Measurements from ENCODE around the gene ETNK2. TPM values are rescaled to one million over a fixed set of nuclear protein-coding genes. Genes with fewer than 3 reads are reported as not detected.

ETNK2 gene
- total and polyA plus RNA-seq, 2 of the 4 experiments (the other 2 are of a cell fraction), result 18.9 to 26.0 TPM

GRCh38 chr1:204180133-204180532 is 28.3 kb upstream of the ETNK2 start:
- DNase-seq (no peak), ATAC-seq (ENCODE audit: low read depth) (no peak)
- H3K9me1 ChIP-seq (ENCODE audit: insufficient read depth, low read length), result peaks cover 7% of the 10 kb centered on the region
- dilution Hi-C loops (cut with HindIII; ENCODE audit: low sequenced_read_pairs, unreplicated experiment) (no loop called here), in situ Hi-C loops (cut with MboI; ENCODE audit: low sequenced_read_pairs) (no loop called here), intact Hi-C loops (cut with micrococcal nuclease) (no loop called here)
- no peak overlapping the region for H3K27ac ChIP-seq (ENCODE audit: insufficient read depth, low read length)
- H4K20me1 ChIP-seq (ENCODE audit: insufficient read depth, low read length), result no peaks in the 10 kb centered on the region
- H2BK120ac ChIP-seq (ENCODE audit: low read depth, low read length), result no peak overlapping the region
- H4K5ac ChIP-seq (ENCODE audit: low read depth, low read length), result no peak overlapping the region
- no peaks in the 10 kb centered on the region for H3K79me1 ChIP-seq (ENCODE audit: low read depth in 1 of 2, low read length in 2 of 2)
- peak overlapping the region; percentile 63 for H2AFZ ChIP-seq (replicated peaks; ENCODE audit: low read length, poor library complexity)
- H3K4me3 ChIP-seq (ENCODE audit: insufficient read depth, low read depth, low read length), result no peak overlapping the region
- H2BK20ac ChIP-seq (ENCODE audit: low read depth, low read length), result no peak overlapping the region
- no peaks in the 10 kb centered on the region for H3K27me3 ChIP-seq (ENCODE audit: control insufficient read depth, insufficient read depth, low read length)
- no peak overlapping the region for H2AK9ac ChIP-seq (replicated peaks; ENCODE audit: low read depth, low read length, poor library complexity)
- no peak overlapping the region for H3K23ac ChIP-seq (ENCODE audit: low read depth, low read length)
- 0 out of 2 replicates have a peak overlapping the region, but pooled peaks have one; percentile 14 for H3K14ac ChIP-seq (replicated peaks; ENCODE audit: low read depth, low read length)
- H2AK5ac ChIP-seq (ENCODE audit: low read depth, low read length), result no peak overlapping the region
- WGBS, 2 experiments (ENCODE audit: extremely low coverage in 2 of 2, insufficient read length in 1 of 2), result no CpG with 5 or more reads among the region's 6 CpGs
- H4K91ac ChIP-seq (ENCODE audit: insufficient read depth, low read depth, low read length), result no peak overlapping the region
- H2BK5ac ChIP-seq (ENCODE audit: low read depth, low read length, poor library complexity, severe bottlenecking), result no peak overlapping the region
- BruUV-seq (replicated peaks), result no TSS peak
- H3K4ac ChIP-seq (ENCODE audit: low read depth, low read length), result no peak overlapping the region
- no peak overlapping the region for H3K56ac ChIP-seq (ENCODE audit: extremely low read depth, insufficient read depth, low read length)
- no peak overlapping the region for H3K9ac ChIP-seq (ENCODE audit: low read depth, low read length)
- no peak overlapping the region for H3K4me2 ChIP-seq (ENCODE audit: low read depth, low read length)
- H3K18ac ChIP-seq (ENCODE audit: low read depth, low read length), result no peak overlapping the region
- CTCF ChIA-PET, result interaction anchor here (0.5 to 1.0 kb wide), 2 partner anchors 27 to 319 kb away, joined by 3 read pairs; no protein-coding TSS in a partner anchor
- no peak overlapping the region for H4K8ac ChIP-seq (ENCODE audit: low read depth in 2 of 2, low read length in 2 of 2)
- H3K4me1 ChIP-seq (ENCODE audit: control insufficient read depth, insufficient read depth, low read length), result no peaks in the 10 kb centered on the region
- no peaks in the 10 kb centered on the region for H3K9me3 ChIP-seq (ENCODE audit: control insufficient read depth, insufficient read depth, low read length)
- no peak overlapping the region for H2BK15ac ChIP-seq (ENCODE audit: low read depth, low read length)
- H3K36me3 ChIP-seq (ENCODE audit: control insufficient read depth, insufficient read depth, low read length), result no peaks in the 10 kb centered on the region
- POLR2A ChIA-PET (ENCODE audit: unreplicated experiment), result no interaction called here
- no peak for TF ChIP-seq NFE2L2 (IDR thresholded peaks at IDR 0.05; ENCODE audit: low read depth, low read length)
